Right lobe of liver (tissue), 4 donors: ENCODE data around the gene ZNF444.
"Not testable (repeated sequence)": the region's sequence is repeated elsewhere in the genome, so short reads cannot be mapped to it uniquely, and the experiment has no call there.

Source experiments
- CTCF ChIP-seq, 4 donors: fragments of 200-600 bp in 3 of 4; fragments of 450-650 bp in 1 of 4; IDR thresholded peaks; one replicate each; pipeline versions ENCODE4 v1.5.1 to v1.8.0; 2016 to 2022; ENCODE audit warnings: antibody characterized with exemption in 4 of 4, mild to moderate bottlenecking in 2 of 4
- POLR2A ChIP-seq: fragments of 450-650 bp; IDR thresholded peaks from one replicate; pipeline ENCODE4 v1.6.1; 2017; ENCODE audit warnings: antibody characterized with exemption, mild to moderate bottlenecking
- donor health status: DM: no; HTN: no; CAD: no.
- donor health status: DM: no; HTN: no; CAD: no.
- donor health status: DM: no; HTN: yes; CAD: no.

- TF ChIP-seq CTCF (IDR thresholded peaks at IDR 0.05); POLR2A: not testable (repeated sequence)
Observed at GRCh38 chr19:56210036-56210435, 68.9 kb downstream of the ZNF444 start.
